HUES64 (cell line): ENCODE data around the gene DLG1.
A peak's percentile ranks its signal among the peaks of the same experiment; 100 is the strongest.

Experiments used
- H3K27ac ChIP-seq: 2 replicates; pipeline ENCODE4 v1.7.0; 2013; ENCODE audit warnings: low read depth, low read length, inconsistent platforms
- H3K27me3 ChIP-seq: 2 replicates; pipeline ENCODE4 v1.6.1; 2013; ENCODE audit warnings: mild to moderate bottlenecking, low read length; ENCODE audit not compliant: insufficient read depth
- H3K36me3 ChIP-seq: 2 replicates; pipeline ENCODE4 v1.6.1; 2013; ENCODE audit warnings: mild to moderate bottlenecking, low read length; ENCODE audit not compliant: insufficient read depth
- H3K4me1 ChIP-seq: 2 replicates; pipeline ENCODE4 v1.6.1; 2013; ENCODE audit warnings: mild to moderate bottlenecking, low read length, moderate library complexity; ENCODE audit not compliant: insufficient read depth
- H3K4me3 ChIP-seq: 2 replicates; pipeline ENCODE4 v1.5.1; 2013; ENCODE audit warnings: mild to moderate bottlenecking, low read length, moderate library complexity
- H3K9ac ChIP-seq: 2 replicates; pipeline ENCODE4 v1.6.1; 2013; ENCODE audit warnings: mild to moderate bottlenecking, low read depth, low read length
- H3K9me3 ChIP-seq: 2 replicates; pipeline ENCODE4 v1.6.1; 2013; ENCODE audit warnings: low read depth, low read length; ENCODE audit not compliant: insufficient read depth
- WGBS: fragments of 150-250, 120-280 bp; methylation state at CpG from one replicate; pipeline ENCODE4 v1.1.7; 2013; ENCODE audit warnings: missing lambda C conversion rate; 5-methylcytosine and 5-hydroxymethylcytosine counted together

Gene DLG1

GRCh38 chr3:197298945-197299854, 788 bp upstream of the DLG1 start:
- Histone ChIP-seq H3K27me3 (peaks cover 4% of the 10 kb centered on the region; the same call in 1 of the 2 replicates), H3K9ac (peak overlapping the region; percentile 62), H3K4me3 (peak overlapping the region; percentile 94), H3K36me3 (peaks cover 20% of the 10 kb centered on the region), H3K4me1 (peaks cover 20% of the 10 kb centered on the region), H3K9me3 (no peaks in the 10 kb centered on the region), H3K27ac (peak overlapping the region; percentile 64; the same call in 1 of the 2 replicates)
- WGBS: 14% methylated on average over 42 of the region's 42 CpGs

GRCh38 chr3:197297476-197298340, 704 bp downstream of the DLG1 start:
- peaks cover 4% of the 10 kb centered on the region; the same call in 1 of the 2 replicates for H3K27me3 ChIP-seq
- peak overlapping the region; percentile 92 for H3K9ac ChIP-seq
- H3K4me1 ChIP-seq: peaks cover 20% of the 10 kb centered on the region
- no peaks in the 10 kb centered on the region for H3K9me3 ChIP-seq
- H3K36me3 ChIP-seq: peaks cover 35% of the 10 kb centered on the region
- peak overlapping the region; percentile 94 for H3K4me3 ChIP-seq
- WGBS: under 1% methylated on average over 98 of the region's 100 CpGs
- peak overlapping the region; percentile 94 for H3K27ac ChIP-seq

- H3K27me3 ChIP-seq: peaks cover 4% of the 10 kb centered on the region; the same call in 1 of the 2 replicates
- peaks cover 42% of the 10 kb centered on the region for H3K36me3 ChIP-seq
- peaks cover 20% of the 10 kb centered on the region for H3K4me1 ChIP-seq
- H3K4me3 ChIP-seq: peak overlapping the region; percentile 94
- no peak overlapping the region for H3K27ac ChIP-seq
- 4% methylated on average over 15 of the region's 15 CpGs for WGBS
- no peaks in the 10 kb centered on the region for H3K9me3 ChIP-seq
- peak overlapping the region; percentile 92 for H3K9ac ChIP-seq
These were observed 1.4 kb downstream of the DLG1 start for GRCh38 chr3:197297002-197297401.

GRCh38 chr3:197296545-197296944, 1.9 kb downstream of the DLG1 start:
- Histone ChIP-seq H3K4me1 (peaks cover 20% of the 10 kb centered on the region), H3K9ac (peak overlapping the region; percentile 92; the same call in 1 of the 2 replicates), H3K4me3 (peak overlapping the region; percentile 94), H3K36me3 (peaks cover 46% of the 10 kb centered on the region), H3K27ac (no peak overlapping the region), H3K27me3 (peaks cover 4% of the 10 kb centered on the region; the same call in 1 of the 2 replicates), H3K9me3 (no peaks in the 10 kb centered on the region)
- WGBS: 100% methylated on average over 1 of the region's 2 CpGs

GRCh38 chr3:197295871-197296270, 2.5 kb downstream of the DLG1 start:
- H3K36me3 ChIP-seq: peaks cover 52% of the 10 kb centered on the region
- peaks cover 4% of the 10 kb centered on the region; the same call in 1 of the 2 replicates for H3K27me3 ChIP-seq
- peaks cover 20% of the 10 kb centered on the region for H3K4me1 ChIP-seq
- H3K27ac ChIP-seq: no peak overlapping the region
- no peaks in the 10 kb centered on the region for H3K9me3 ChIP-seq
- WGBS: 89% methylated on average over 1 of the region's 2 CpGs
- H3K9ac ChIP-seq: no peak overlapping the region
- H3K4me3 ChIP-seq: peak overlapping the region; percentile 94

- H3K9me3 ChIP-seq: no peaks in the 10 kb centered on the region
- no peak overlapping the region for H3K4me3 ChIP-seq
- no peaks in the 10 kb centered on the region for H3K27me3 ChIP-seq
- no peak overlapping the region for H3K9ac ChIP-seq
- peaks cover 72% of the 10 kb centered on the region for H3K36me3 ChIP-seq
- WGBS: 91% methylated on average over 4 of the region's 4 CpGs
- peaks cover 12% of the 10 kb centered on the region for H3K4me1 ChIP-seq
- H3K27ac ChIP-seq: no peak overlapping the region
These were observed 4.7 kb downstream of the DLG1 start for GRCh38 chr3:197293605-197294237.

GRCh38 chr3:197292648-197293047, 5.8 kb downstream of the DLG1 start:
- H3K27ac ChIP-seq: no peak overlapping the region
- no peaks in the 10 kb centered on the region for H3K27me3 ChIP-seq
- H3K9me3 ChIP-seq: no peaks in the 10 kb centered on the region
- peaks cover 12% of the 10 kb centered on the region for H3K4me1 ChIP-seq
- H3K9ac ChIP-seq: no peak overlapping the region
- peaks cover 81% of the 10 kb centered on the region for H3K36me3 ChIP-seq
- no peak overlapping the region for H3K4me3 ChIP-seq
- 100% methylated on average over 1 of the region's 1 CpG for WGBS

GRCh38 chr3:197292083-197292646, 6.2 kb downstream of the DLG1 start:
- Histone ChIP-seq H3K36me3 (peaks cover 86% of the 10 kb centered on the region), H3K9ac (no peak overlapping the region), H3K27me3 (no peaks in the 10 kb centered on the region), H3K4me1 (peaks cover 12% of the 10 kb centered on the region), H3K9me3 (no peaks in the 10 kb centered on the region), H3K27ac (no peak overlapping the region), H3K4me3 (no peak overlapping the region)
- 91% methylated on average over 7 of the region's 8 CpGs for WGBS

- Histone ChIP-seq H3K36me3 (peaks cover 87% of the 10 kb centered on the region), H3K9me3 (0 out of 2 replicates have a peak, but pooled peaks cover 2% of the 10 kb centered on the region), H3K27me3 (no peaks in the 10 kb centered on the region), H3K4me1 (no peaks in the 10 kb centered on the region), H3K4me3 (no peak overlapping the region), H3K27ac (no peak overlapping the region), H3K9ac (no peak overlapping the region)
These were observed 8.7 kb downstream of the DLG1 start for GRCh38 chr3:197289726-197290125.

- H3K27me3 ChIP-seq: no peaks in the 10 kb centered on the region
- H3K4me3 ChIP-seq: no peak overlapping the region
- H3K9ac ChIP-seq: no peak overlapping the region
- H3K27ac ChIP-seq: no peak overlapping the region
- 97% methylated on average over 2 of the region's 2 CpGs for WGBS
- H3K36me3 ChIP-seq: peaks cover 87% of the 10 kb centered on the region
- H3K9me3 ChIP-seq: 0 out of 2 replicates have a peak, but pooled peaks cover 2% of the 10 kb centered on the region
- H3K4me1 ChIP-seq: no peaks in the 10 kb centered on the region
These were observed 11.7 kb downstream of the DLG1 start for GRCh38 chr3:197286678-197287077.
